Hematopoietic multipotent progenitor cell treated with erythropoietin and hydrocortisone succinate and interleukin-3 and kit ligand, for 17 days (in vitro differentiated cells): ENCODE results near the gene APOM.

Source experiments
- DNase-seq: peaks from one replicate; pipeline ENCODE4 v3.0.0-alpha.2; 2015; ENCODE audit warnings: low spot score

APOM gene

GRCh38 chr6:31631209-31631608 is 24.5 kb upstream of the APOM start:
- no peak for DNase-seq

GRCh38 chr6:31631681-31632278 is 23.9 kb upstream of the APOM start:
- no peak for DNase-seq

- DNase-seq, result no peak
Measured at GRCh38 chr6:31632279-31632946, 23.3 kb upstream of the APOM start.

GRCh38 chr6:31633447-31633846 is 22.2 kb upstream of the APOM start:
- DNase-seq, result no peak

- DNase-seq, result no peak
Measured at GRCh38 chr6:31634131-31634530, 21.6 kb upstream of the APOM start.

- no peak for DNase-seq
Measured at GRCh38 chr6:31634969-31635575, 20.6 kb upstream of the APOM start.

- DNase-seq, result no peak
Measured at GRCh38 chr6:31636698-31637596, 18.7 kb upstream of the APOM start.

- DNase-seq, result no peak
Measured at GRCh38 chr6:31639043-31639442, 16.7 kb upstream of the APOM start.

GRCh38 chr6:31639449-31639861 is 16.2 kb upstream of the APOM start:
- no peak for DNase-seq

- no peak for DNase-seq
Measured at GRCh38 chr6:31640612-31641011, 15.1 kb upstream of the APOM start.

- DNase-seq, result no peak
Measured at GRCh38 chr6:31641370-31641769, 14.3 kb upstream of the APOM start.

- no peak for DNase-seq
Measured at GRCh38 chr6:31642798-31643570, 12.7 kb upstream of the APOM start.

- DNase-seq, result no peak
Measured at GRCh38 chr6:31643818-31644454, 11.8 kb upstream of the APOM start.

GRCh38 chr6:31645325-31645724 is 10.4 kb upstream of the APOM start:
- no peak for DNase-seq

- no peak for DNase-seq
Measured at GRCh38 chr6:31651602-31652191, 4.0 kb upstream of the APOM start.

- no peak for DNase-seq
Measured at GRCh38 chr6:31652925-31653724, 2.6 kb upstream of the APOM start.

GRCh38 chr6:31654574-31655348 is 933 bp upstream of the APOM start:
- no peak for DNase-seq

GRCh38 chr6:31657406-31658157 is 1.9 kb downstream of the APOM start:
- DNase-seq, result no peak
